NCI-H524 treated with DMSO at 0.1 percent for 48 hours (cell line): Measurements from ENCODE around the gene ADSS2.

Experiments
- DNase-seq: peaks from one replicate; lab custom pipeline; 2025; lab: John Stamatoyannopoulos, UW

Gene ADSS2

DNA sequence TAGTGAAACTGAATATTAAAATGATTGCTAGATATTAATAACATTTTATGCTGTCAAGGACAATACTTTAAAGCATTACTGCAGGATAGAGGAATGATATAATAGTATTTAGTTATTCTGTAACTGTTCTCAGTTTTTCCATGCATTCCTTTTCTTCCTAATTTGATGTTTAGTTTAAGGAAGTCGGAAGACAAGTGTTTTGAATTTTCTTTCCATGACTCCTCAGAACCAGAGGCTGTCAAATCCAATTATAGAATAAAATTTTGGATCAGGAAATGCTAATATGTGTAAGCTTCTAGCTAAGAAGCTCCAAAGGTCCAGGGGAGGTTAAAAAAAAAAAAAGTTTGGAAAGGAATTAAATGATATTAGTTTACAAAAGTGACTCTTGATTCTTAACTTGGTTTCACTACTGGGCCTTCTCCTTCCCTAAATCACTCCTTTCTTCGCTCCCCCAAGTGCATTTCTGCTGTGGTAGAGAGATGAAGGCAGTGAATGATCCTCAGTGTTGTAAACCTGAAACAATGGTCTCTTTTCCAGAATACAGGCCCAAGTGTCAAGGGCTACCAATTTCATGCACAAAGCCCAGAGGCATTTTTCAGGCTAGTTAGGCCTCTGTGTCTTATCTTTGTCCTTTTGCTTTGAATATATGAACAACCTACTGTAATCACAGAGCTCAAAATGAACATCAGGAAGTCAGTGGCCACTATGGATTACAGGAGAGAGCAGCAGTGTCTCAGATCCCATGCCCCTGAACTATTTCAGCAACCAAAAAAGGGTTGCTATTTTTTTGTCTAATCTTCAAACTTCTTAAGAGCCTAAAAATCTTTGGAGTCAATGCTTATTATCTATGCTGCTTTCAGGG lies 6.2 kb downstream of the ADSS2 start:
- no peak for DNase-seq

DNA sequence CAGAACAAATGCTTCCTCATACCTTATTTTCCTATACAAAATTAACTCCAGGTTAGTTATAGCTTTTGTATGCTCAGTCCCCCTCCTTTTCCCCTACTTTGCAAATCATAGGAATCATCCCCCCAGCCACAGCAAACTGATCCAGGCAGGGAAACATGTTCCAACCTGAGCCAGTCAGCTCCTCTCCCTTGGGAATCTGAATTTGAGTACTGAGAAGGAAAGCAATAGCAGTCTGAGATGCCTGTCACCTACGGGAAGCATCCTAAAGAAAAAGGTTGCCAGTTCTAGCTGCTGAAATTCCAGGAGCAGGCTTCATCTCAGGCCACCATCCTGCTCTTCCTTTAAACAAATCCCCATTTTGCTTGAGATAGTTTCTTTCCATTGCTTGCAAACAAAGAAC lies 6.9 kb downstream of the ADSS2 start:
- DNase-seq: no peak

DNA sequence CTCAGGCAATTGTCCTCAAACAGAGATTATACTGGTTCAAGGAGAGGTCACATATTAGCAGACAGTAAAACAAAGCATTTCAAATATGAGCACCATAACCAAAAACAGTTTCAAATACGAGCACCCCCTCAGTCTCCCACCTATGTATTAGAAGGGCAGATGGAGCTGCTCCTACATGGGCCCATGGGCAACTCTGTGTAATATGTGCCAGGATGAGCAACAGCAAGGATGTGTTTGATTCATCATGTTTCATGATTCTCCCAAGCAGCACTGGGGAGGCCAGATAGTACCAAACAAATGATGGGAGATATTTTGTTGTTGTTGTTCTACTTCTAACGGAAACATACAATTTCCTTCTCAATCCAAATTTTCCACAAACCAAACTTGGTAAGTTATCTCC lies 8.9 kb downstream of the ADSS2 start:
- DNase-seq: no peak

DNA sequence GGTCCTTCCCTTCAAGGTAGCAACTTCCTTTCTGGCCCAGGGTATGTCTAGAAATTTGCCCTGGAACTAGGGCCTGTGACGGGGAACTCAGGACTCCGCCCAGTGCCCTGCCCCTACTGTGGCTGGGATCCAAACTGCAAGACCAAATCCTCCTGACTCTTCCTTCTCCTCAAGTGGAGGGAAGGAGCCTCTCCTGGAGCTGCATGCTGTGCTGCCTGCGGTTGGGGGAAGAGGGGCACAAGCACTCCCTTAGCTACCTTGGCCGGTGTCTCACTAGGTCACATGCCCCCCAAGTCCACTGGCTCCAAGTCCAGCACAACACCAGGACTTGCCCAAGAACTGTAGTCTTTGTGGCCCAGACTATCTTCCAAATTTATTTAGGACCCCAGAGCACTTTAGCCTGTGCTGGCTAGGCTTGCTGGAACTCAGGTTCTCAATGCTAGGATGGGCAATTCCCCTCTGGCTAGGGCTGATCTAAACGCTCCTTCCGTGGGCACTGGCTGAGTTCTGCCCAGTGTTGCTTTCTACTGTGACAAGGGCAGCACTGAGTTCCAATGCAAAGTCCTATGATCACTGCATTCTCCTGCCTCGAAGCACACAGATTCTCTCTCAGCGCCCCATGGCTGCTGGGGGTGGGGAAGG lies 12.2 kb downstream of the ADSS2 start:
- no peak for DNase-seq

DNA sequence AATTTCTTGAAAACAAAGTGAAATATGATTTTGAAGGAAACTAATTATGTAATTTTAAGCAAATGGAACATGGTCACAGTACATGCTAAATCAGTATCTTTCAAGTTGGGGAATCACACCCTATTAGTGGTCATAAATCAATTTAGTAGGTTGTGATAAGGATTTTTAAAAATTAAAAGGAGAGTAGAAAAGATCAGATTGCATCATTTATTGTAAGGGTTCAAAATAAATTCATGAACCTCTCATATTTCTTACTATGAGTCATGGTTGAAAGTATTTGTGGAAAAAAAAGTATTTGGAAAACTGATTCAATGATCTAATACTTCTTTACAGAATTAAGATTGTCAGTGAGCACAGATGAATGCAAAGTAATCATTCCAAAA lies 14.6 kb downstream of the ADSS2 start:
- DNase-seq: no peak

DNA sequence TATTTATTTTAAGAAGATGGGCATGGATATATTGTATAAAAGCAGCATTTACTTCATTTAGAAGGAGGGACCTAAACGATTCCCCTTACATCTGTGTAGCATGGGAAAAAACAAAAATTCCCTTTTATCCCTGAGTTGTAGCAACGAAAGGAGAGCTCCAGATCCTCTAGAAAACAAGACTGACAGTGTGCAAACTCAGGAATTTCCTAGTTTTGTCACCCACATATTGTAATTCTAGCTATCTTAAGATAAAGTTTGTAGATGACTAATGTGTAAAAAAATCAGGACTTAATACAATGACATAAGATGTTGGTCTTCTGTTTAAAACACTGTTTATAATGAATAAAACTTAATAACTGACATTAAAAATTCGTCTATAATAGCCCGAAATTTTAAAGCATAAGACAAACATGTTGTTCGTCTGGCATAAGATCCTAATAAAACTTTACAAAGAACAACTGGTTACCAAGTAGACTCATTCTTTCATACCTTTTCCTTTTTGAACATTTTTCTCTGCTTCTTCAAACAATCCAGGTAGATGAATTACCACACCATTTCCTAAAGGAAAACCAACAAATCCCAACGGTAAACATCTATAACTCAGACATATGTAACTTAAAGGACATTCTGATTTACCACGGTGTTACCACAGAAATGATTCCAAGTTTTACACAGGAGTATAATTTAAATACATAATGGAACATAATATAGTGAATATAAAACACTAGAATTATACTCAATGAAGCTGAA lies 15.2 kb downstream of the ADSS2 start:
- no peak for DNase-seq

DNA sequence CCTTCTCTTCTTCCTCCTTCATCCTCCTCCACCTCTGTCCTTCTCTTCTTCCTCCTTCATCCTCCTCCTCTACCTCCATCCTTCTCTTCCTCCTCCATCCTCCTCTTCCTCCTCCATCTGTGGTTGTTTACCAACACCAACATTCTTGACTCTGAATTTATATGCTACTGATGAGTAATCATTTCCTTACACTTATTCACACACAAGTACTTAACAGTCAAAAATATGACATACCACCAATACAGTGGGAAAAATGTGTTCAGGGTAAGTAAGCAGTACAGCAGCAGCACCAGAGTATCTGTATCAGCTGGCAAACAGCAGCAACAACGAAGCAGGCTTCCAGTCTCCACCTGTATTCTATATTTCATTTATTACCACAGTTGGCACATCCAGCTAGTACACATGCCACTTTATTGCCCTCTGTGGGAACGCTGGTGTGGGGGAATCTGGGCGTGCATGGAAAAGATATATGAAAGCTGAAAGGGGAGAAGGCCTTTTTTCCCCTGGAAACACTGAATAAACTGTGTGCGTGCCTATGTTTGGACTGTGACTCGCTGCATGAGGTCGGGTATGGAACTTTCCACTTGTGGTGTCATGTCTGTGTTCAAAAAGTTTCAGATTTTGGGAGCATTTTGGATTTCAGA lies 16.0 kb downstream of the ADSS2 start:
- no peak for DNase-seq

DNA sequence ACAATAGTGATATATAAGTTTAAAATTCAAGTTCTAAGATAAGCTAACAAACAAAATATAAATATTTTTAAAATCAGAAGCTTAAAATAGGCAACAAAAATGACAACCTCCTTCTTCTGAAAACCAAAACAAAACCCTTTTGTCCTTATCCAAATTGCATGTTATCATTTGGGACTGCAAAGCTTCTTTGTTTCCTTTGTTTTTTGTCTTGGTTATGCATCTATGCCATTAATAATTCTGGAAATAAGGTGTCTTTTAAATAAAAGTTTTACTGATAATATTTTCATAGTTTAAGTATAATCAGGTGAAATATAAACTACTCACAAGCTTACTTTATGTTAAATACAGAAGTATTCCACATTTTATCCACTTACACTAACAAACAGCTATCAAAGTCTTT lies 20.5 kb downstream of the ADSS2 start:
- DNase-seq: no peak

DNA sequence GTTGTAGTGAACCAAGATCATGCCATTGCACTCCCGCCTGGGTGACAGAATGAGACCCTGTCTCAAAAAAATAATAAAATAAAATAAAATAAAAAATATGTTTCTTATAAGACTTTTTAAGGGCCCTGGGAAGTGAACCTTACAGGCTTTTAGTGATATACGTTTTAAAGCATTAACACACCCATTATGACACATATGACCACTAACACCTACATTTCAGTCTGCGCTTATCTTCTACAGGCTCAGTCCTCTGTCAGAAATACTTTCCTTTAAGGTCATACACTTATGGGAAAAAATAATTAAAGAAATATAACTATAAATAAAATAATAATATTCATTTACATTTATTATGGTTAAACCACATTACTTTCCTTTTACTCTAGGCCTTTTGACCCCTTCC lies 21.9 kb downstream of the ADSS2 start:
- no peak for DNase-seq

DNA sequence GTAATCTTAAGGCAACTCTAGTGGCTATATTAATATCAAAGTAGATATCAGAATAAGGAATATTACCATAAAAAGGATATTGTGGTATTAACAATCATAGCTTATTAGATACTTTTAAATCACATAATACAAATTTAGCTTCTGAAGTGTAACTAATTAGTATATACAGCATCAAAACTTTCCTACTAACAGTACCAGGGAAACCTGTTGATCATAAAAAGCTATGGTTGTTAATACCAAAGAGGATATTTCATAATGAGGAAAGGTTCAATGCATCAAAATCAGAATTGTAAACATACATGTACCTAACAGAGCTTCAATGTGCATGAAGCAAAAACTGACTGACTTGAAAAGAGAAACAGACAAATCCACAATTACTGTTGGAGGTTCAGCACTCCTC lies 24.1 kb downstream of the ADSS2 start:
- DNase-seq: no peak

DNA sequence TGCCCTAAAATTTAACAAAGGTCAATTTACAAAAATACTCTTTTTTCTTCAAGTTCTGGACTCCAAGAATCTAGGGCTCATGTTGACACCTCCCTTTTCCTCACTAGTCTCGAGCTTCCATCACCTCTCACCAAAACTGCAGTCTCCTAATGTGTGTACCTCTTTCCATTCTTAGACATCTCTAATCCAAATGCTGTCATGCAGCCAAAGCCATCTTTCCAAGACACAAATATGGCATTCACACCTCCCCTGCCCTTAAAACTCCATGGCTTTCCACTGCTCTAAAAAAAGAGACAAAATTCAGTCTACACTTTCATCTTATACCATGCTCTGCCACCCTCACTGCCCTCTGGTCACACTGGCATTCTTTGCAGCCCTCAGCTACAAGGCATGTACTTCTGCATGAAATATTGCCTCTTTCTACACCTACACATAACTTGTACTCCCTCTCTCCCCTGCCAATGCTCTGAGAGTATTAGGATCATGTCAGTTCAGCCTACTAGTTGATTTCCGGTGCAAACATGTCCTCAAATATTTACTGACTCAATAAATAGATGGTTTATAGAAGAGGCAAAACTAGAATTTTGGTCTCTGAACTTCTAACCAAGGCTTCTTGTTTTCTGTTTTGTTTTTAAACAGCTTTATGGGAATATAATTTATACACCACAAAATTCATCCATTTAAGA lies 26.9 kb downstream of the ADSS2 start:
- no peak for DNase-seq

DNA sequence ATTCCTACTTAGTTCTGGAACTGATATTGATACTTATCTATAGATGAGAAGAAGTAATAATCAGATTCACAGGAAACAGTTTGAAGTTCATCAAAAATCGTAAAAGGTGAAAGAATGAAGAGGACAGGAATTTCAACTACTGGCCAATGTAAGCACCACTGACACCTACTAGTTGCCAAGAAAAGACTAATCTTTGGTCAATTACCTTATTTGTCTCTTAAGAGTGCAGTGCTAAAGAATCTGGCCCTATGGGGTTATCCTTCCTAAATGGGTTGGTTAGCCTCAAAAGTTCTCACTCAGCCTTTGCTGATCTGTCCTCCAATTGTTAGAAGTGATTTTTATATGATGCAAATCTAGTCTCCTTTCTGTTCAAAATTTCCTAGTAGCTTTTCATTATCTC lies 29.5 kb downstream of the ADSS2 start:
- no peak for DNase-seq

DNA sequence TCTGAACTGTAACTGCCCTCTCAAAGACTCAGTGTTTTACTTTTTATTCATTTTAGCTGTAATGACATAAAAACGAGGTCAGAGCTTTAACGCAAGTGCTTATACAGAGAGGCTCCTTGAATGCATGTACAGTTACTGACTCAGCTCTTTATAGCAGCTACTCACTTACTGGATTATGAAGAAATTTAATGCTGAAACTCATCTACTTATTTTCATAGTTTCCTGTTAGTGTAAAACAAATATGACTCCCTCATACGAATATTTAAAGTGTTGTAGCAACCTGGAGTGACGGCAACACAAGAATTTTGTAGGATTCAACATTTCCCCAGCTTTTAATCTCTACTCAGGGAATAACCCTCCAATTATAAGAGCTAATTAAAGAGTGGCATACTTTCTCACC lies 32.7 kb downstream of the ADSS2 start:
- no peak for DNase-seq

DNA sequence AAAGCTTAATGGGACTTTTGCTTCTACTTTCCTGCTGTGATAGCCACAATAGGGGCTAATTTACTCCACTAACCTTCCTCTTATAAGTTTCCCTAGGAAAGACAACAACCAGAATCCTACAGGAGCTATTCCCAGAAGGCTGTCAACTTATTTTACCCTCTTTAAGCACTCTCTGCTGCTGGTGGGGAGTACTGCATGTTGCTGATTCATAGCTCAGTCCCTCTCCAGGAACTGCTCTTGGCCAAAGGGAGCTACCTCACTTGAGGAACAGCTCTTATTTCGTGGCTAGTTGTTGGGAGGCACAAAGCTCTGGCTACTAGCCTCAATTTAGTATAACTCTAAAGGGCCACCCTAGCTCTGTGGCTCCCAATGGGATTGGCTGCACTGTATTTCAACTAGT lies 37.2 kb downstream of the ADSS2 start:
- DNase-seq: no peak

DNA sequence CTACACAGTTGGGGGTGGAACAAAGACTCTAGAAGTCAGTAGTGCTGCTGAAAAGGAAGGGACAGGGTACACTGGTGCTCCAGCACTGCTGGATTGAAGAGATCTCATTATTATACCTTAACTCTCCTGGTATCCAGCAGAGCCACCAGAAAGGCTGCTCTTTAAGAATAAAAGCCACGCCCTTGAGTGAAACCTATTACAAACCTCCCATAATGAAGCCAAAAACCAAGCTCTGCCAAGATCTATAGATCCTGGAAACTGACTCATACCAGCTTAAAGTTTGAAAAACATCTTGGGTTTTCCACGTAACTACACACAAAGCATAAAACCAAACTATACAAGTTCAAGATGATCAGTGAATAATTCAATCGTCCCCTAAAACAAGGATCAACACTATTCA lies 38.0 kb downstream of the ADSS2 start:
- DNase-seq: no peak

DNA sequence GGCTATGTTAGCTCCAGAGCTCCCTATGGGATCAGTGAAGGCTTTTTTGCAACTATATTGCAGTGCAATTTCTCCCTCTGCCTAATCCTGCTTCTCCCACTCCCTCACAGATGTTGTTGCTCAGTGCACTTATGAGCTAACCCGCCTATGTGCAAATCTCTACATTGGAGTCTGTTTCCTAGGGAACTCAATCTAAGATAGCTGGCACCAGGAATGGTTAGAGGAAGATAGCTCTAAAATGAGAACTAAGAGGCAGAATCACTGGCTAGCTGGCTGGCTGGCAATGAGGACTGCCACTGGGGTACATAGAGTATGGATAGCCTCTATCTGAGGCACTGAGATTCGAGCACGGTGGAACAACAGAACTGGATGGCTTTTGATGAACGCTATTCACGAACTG lies 39.5 kb downstream of the ADSS2 start:
- no peak for DNase-seq

DNA sequence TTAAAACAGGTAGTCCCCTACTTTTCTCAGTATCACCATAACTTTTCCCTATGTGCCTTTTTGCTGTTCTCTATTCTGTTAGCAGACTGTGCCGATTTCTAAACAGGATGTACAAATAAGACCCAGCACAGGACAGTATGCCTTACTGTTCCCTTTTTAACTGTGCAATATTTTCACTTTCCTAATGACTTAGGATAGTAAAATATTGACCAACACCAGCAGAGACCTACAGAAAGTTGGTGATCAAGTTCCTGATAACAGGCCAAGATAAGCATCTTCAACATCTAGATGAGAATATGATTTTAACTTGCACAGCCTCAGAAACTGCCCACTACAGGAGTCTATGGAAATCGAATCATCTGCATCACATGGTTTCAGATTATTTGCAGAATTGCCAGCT lies 42.0 kb downstream of the ADSS2 start:
- no peak for DNase-seq

DNA sequence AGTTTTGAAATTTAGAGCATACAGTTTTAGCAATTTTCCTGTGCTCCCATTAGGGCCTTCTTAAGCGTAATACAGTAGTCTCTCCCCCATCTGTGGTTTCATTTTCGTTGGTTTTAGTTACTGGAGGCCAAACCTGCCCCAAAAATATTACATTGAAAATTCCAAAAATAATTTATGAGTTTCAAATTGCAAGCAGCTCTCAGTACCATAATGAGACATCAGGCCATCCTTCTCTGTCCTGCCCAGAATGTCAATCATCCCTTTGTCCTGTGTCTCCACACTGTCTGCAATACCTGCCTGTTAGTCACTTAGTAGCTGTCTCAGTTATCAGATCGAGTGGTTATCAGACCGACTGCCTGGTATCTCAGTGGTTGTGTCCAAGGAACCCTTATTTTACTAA lies 45.4 kb downstream of the ADSS2 start:
- no peak for DNase-seq

DNA sequence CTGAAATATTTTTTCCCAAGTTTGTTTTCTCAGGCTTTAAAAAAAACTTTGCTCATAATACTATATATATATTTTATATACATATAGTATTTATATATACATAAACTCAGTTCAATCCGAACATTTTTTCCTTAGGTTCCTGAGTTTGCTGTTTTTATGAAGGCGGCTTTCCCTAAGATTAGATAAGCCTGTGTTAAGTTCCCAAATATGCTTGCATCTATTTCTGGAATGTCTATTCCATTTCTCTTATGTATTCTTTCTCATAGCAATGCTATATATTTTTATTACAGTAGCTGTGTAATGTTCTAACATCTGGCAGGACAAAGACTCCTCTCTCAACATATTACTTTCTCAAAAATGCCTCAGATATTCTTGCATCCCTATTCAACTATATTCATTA lies 45.9 kb downstream of the ADSS2 start:
- DNase-seq: no peak

DNA sequence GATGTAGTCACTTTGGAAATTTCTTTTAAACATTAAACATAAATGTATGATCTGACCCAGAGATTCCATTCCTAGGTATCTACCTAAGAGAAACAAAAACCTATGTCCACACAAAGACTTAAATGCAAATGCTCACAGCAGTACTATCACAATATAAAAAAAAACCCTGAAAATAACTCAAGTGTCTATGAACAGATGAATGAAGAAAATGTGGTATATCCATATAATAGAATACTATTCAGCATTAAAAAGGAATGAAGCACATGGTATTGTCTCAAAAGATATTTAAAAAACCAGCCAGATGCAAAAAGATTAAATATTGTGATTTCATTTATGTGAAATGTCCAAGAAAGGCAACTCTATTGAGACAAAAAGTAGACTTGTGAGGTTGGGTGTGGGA lies 48.3 kb downstream of the ADSS2 start:
- DNase-seq: no peak

DNA sequence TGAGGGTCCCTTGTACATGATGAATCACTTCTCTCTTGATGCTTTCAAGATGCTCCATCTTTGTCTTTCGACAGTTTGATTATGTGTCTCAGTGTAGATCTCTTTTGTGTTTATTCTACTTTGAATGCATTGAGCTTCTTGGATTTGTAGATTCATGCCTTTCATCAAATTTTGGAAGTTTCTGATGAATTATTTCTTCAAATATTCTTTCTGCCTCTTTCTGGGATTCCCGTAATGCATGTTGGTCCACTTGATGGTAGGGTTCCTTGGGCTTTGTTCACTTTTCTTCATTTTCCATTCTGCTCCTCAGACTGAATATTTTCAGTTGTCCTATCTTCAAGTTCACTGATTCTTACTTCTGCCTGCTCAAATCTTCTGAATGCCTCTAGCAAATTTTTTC lies 50.7 kb downstream of the ADSS2 start:
- no peak for DNase-seq

DNA sequence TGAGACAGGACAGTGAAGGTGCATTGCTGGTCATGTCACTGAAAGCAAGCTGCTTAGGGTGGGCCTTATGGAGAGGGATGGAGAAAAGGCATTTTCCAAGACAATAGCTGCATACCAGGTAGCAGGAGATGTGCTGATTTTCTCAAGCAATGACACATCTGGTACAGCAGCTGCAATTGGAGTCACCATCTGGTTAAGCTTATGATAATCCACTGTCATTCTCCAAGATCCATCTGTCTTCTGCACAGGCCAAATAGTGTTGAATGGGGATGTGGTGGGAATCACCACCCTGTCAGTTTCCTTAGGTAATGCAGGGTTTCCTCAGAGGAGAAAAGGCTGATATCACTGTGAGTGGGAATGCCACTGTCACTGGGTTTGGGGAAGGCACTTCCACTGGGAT lies 54.6 kb downstream of the ADSS2 start:
- peak; percentile 76 for DNase-seq
